Choroid plexus epithelial cell (primary cell): ENCODE results near the gene ADGRF1.

Experiments used
- DNase-seq: peaks from one replicate; pipeline ENCODE4 v3.0.0-alpha.2; 2010; ENCODE audit warnings: low read depth
- H3K4me3 ChIP-seq: 2 replicates; pipeline ENCODE4 v1.5.1; 2011; ENCODE audit warnings: low read depth, mild to moderate bottlenecking, control low read depth, low read length, moderate library complexity
- TF ChIP-seq, protein P1 (sequence below): conservative IDR thresholded peaks from 2 replicates; pipeline ENCODE4 v1.5.1; 2011; ENCODE audit warnings: low read depth, mild to moderate bottlenecking, control low read depth, inconsistent platforms, low read length, moderate library complexity

The ADGRF1 gene

DNA sequence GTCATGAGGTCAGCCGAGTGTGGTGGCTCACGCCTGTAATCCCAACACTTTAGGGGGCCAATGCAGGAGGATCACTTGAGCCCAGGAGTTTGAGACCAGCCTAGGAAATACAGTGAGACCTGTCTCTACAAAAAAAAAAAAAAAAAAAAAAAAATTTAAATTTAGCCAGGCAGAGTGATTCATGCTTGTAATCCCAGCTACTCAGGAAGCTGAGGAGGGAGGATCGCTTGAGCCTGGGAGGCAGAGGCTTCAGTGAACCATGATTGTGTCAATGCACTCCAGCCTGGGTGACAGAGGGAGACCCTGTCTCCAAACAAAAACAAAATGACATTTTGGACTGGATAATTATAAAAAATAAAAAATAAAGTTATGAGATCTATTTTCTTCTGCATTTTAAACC lies 56.2 kb downstream of the ADGRF1 start:
- peak; percentile 35 for DNase-seq
- no peak overlapping the region for H3K4me3 ChIP-seq
- TF ChIP-seq, protein P1, sequence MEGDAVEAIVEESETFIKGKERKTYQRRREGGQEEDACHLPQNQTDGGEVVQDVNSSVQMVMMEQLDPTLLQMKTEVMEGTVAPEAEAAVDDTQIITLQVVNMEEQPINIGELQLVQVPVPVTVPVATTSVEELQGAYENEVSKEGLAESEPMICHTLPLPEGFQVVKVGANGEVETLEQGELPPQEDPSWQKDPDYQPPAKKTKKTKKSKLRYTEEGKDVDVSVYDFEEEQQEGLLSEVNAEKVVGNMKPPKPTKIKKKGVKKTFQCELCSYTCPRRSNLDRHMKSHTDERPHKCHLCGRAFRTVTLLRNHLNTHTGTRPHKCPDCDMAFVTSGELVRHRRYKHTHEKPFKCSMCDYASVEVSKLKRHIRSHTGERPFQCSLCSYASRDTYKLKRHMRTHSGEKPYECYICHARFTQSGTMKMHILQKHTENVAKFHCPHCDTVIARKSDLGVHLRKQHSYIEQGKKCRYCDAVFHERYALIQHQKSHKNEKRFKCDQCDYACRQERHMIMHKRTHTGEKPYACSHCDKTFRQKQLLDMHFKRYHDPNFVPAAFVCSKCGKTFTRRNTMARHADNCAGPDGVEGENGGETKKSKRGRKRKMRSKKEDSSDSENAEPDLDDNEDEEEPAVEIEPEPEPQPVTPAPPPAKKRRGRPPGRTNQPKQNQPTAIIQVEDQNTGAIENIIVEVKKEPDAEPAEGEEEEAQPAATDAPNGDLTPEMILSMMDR = no peak

DNA sequence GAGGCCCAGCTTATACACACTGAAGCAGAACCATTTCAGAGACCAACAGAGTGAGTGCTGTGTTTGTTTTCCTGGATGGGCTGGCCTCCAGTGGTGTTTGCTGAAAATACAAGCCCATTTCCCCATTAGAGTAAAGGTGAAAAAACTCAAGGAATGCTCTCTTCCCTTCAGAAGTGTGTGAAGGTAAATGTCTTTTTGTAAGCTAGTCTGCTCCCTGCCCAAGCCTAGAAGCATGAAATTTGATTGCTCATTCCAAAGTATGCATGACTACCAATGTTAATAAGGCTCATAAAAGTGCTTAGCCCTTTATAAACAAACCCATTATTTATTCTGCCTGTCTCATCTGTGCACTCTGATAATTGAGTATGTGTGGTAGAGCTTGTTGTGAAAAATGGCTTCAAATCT lies 59.1 kb downstream of the ADGRF1 start:
- no peak for DNase-seq
- H3K4me3 ChIP-seq = no peak overlapping the region
- TF ChIP-seq, protein P1 = no peak

DNA sequence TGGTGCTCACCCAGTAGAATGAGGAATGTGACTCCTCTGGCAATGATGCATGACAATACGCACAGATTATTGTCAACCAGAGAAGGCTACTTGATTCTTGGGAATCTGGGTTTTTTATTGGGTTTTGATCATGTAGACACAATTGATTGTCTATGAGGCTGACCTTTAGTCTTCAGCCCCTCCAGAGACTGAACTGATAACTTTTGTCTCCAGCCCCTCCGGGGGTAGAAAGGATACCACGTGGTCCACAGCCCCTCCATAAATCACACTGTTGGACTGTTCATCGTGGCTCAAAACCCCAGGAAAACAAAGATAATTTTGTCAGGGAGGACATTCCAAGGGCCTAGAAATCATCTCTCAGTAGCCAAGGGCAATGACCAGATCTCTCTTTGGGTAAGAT lies 62.9 kb downstream of the ADGRF1 start:
- DNase-seq = no peak
- TF ChIP-seq, protein P1 = no peak
- H3K4me3 ChIP-seq = no peak overlapping the region

DNA sequence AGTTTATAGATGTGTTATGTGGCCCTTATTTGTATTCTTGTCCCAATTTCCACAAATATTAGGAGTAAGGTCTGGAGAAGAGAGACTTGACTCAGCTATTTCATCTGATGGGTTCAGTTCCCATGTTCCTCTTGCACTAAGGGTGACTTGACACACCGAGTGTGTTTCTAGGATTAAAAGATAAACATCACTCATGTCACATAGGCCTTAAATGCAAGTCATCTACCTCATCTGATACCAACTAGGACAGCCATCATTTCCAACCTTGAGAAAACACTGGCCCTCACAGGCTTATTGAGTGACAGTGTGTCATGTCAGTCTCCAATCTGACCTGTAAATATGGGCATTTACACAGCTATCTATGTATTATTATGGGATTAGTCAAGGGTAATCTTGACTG lies 67.3 kb downstream of the ADGRF1 start:
- TF ChIP-seq, protein P1 = no peak
- H3K4me3 ChIP-seq = no peak overlapping the region
- DNase-seq = no peak

DNA sequence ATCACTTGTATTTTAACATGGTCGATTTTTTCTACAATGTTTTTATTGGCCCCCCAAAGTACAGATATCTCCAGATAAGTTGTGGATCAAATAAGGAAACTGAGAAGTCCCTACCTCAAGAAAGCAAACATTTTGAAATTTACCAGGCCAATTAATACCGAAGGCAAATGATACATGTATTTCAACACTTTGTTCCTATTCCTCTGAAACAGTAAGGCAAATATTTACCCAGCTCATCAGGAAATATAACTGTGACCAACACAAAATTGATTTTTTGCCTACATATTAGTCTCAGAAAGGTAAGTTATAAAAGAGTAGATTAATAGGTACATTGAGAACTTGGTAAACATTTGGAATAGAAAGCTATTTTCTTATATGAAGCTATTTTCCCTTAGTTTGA lies 69.1 kb downstream of the ADGRF1 start:
- H3K4me3 ChIP-seq = no peak overlapping the region
- TF ChIP-seq, protein P1 = no peak
- DNase-seq = no peak

DNA sequence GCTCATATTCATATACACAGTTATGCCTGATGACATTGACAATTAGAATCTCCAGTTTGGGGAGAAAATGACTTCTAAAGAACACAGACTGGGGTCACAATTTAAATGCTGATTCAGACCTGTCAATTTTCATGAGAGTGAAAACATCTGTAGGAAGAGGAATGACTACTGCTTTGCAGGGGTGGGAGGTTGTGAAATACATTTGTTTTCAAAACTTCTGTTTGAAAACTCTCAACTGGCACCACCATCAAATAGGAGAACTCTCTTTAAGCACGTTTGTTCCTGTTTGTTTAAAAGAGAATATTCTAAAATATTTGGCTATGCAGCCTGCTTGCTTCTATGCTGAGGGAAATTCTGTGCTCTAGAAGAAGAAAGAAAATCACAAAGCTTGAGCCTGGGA lies 69.6 kb downstream of the ADGRF1 start:
- H3K4me3 ChIP-seq = no peak overlapping the region
- peak; percentile 46 for DNase-seq
- TF ChIP-seq, protein P1 = no peak

DNA sequence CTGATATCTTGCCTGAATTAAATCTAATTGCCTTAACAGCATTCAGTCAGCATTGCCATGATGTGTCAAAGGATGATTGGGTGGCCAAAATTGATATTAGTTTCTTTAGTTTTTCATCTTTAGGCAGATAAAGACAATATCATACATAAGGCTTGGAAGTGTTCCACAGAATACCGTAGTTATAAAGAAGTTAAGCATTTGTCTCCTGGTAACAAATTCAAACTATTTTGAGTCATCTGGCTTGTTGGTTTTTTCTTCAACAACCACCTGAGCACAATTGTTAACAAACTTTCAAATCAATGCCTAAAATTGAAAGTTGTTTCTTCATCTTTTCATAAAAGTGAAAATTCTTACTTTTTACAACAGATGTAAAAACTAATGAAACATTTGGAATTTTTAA lies 72.9 kb downstream of the ADGRF1 start:
- TF ChIP-seq, protein P1 = no peak
- no peak for DNase-seq
- H3K4me3 ChIP-seq = no peak overlapping the region
